BLaER1 (cell line): ENCODE data around the gene FAF1.

Experiments
- H3K27ac ChIP-seq: shearing (Covaris generic); formaldehyde crosslinking; 2 replicates; pipeline ENCODE4 v1.8.1; 2022
- H3K27me3 ChIP-seq: shearing (Covaris generic); formaldehyde crosslinking; 2 replicates; pipeline ENCODE4 v1.8.1; 2022
- H3K36me3 ChIP-seq: shearing (Covaris generic); formaldehyde crosslinking; 2 replicates; pipeline ENCODE4 v1.8.1; 2022
- H3K4me1 ChIP-seq: shearing (Covaris generic); formaldehyde crosslinking; 2 replicates; pipeline ENCODE4 v1.8.1; 2022
- H3K4me2 ChIP-seq: shearing (Covaris generic); formaldehyde crosslinking; 2 replicates; pipeline ENCODE4 v1.8.1; 2022
- H3K4me3 ChIP-seq: shearing (Covaris generic); formaldehyde crosslinking; 2 replicates; pipeline ENCODE4 v1.8.1; 2022
- H3K9ac ChIP-seq: shearing (Covaris generic); formaldehyde crosslinking; 2 replicates; pipeline ENCODE4 v1.8.1; 2022
- H3K9me3 ChIP-seq: shearing (Covaris generic); formaldehyde crosslinking; 2 replicates; pipeline ENCODE4 v1.8.1; 2022
- H4K20me1 ChIP-seq: shearing (Covaris generic); formaldehyde crosslinking; 2 replicates; pipeline ENCODE4 v1.8.1; 2022
- Cebpa-rat ChIP-seq: shearing (Covaris generic); IDR thresholded peaks from 2 replicates; pipeline ENCODE4 v1.8.1; 2022

FAF1 gene

GRCh38 chr1:50972766-50973165, 12.7 kb upstream of the FAF1 start:
- Histone ChIP-seq H3K27ac (no peak overlapping the region), H3K4me2 (no peak overlapping the region), H3K9ac (no peak overlapping the region), H4K20me1 (peaks cover 89% of the 10 kb centered on the region), H3K4me3 (no peak overlapping the region), H3K9me3 (no peaks in the 10 kb centered on the region), H3K36me3 (no peaks in the 10 kb centered on the region), H3K4me1 (peaks cover 30% of the 10 kb centered on the region), H3K27me3 (peaks cover 88% of the 10 kb centered on the region)
- no peak for TF ChIP-seq Cebpa-rat

DNA sequence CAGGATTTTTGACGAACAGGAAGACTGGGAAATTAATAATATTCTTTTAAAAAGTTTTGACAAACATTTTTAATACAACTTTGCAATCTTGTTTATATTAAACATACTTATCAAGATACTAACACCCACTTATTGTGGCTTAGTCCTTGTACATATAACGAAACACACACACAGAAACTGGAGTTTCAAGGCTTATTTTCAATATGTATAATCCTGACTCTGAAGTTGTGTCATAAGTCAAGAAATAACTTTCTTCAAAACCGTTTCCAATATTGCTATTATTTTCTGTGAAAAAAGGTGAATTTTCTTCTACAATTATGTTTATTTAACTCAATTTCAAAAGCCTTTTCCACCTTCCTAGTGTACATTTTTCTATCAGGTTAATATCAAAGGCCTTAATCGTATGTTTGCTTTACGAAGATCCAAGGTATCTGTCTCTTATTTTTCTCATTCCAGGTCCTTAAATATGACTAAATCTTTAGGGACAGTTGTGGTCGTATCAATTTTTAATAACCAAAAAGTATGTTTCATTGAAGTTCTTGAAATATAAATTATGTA, 11.8 kb upstream of the FAF1 start:
- Histone ChIP-seq H3K9ac (no peak overlapping the region), H3K4me3 (no peak overlapping the region)

DNA sequence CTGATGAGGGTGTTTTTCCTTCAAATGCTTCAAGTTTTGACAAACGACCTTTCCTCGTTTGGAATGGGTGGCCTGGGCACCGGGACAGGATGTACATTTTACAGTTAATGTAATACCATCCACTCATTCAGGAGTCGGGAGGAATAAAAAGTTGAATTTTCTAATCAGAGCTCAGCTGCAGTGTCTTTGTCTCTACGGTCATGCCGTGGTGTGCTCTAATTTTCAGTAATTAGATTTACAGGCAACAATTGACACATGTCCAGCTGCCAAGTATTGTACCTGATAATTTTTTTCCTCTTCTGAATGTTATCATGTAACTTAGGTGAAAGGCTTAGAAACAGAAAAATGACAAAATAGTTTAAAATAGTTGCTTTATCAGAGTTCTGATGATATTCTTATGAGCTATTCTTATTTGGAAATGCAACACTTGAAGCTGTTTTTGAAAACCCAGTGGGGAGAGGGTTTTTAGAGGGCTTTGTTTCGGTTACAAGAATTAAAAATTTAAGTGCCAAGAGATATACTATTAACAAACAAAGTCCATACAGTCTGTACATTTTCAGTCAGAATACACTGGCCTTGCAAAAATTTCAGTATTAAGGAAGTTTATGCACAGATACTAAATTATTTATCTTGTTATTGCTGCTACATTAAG, 11.0 kb upstream of the FAF1 start:
- Histone ChIP-seq H3K27ac (no peak overlapping the region), H3K9ac (no peak overlapping the region), H3K4me1 (peaks cover 25% of the 10 kb centered on the region), H3K9me3 (no peaks in the 10 kb centered on the region), H3K36me3 (no peaks in the 10 kb centered on the region), H3K4me2 (peak overlapping the region; percentile 87; the same call in 1 of the 2 replicates), H4K20me1 (peaks cover 72% of the 10 kb centered on the region), H3K27me3 (peaks cover 71% of the 10 kb centered on the region), H3K4me3 (no peak overlapping the region)
- TF ChIP-seq Cebpa-rat: no peak

More for the DNA sequence above, 11.8 kb upstream of the FAF1 start:
- Histone ChIP-seq H3K27ac (no peak overlapping the region), H3K27me3 (peaks cover 79% of the 10 kb centered on the region), H3K4me2 (no peak overlapping the region), H3K36me3 (no peaks in the 10 kb centered on the region), H3K4me1 (peaks cover 26% of the 10 kb centered on the region), H3K9me3 (no peaks in the 10 kb centered on the region), H4K20me1 (peaks cover 79% of the 10 kb centered on the region)
- TF ChIP-seq Cebpa-rat: no peak

DNA sequence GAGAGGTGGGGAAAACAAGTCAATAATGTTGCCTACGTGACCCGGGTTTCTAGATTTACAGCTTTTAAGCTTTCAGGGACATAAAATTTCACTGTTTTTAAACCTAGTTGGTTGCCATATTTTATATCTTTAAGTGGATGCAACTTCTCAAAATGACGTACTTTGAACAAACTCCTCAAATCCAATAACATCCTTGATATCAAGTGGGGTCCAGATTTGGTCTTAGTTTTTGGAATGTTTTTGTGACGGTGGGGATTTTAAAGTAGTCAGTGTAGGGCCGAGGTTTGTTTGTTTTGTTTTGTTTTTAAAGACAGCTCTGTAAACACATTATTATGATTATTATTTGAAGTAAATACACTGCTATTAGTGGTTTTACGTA, 10.4 kb upstream of the FAF1 start:
- H3K4me3 ChIP-seq: peak overlapping the region; percentile 72

DNA sequence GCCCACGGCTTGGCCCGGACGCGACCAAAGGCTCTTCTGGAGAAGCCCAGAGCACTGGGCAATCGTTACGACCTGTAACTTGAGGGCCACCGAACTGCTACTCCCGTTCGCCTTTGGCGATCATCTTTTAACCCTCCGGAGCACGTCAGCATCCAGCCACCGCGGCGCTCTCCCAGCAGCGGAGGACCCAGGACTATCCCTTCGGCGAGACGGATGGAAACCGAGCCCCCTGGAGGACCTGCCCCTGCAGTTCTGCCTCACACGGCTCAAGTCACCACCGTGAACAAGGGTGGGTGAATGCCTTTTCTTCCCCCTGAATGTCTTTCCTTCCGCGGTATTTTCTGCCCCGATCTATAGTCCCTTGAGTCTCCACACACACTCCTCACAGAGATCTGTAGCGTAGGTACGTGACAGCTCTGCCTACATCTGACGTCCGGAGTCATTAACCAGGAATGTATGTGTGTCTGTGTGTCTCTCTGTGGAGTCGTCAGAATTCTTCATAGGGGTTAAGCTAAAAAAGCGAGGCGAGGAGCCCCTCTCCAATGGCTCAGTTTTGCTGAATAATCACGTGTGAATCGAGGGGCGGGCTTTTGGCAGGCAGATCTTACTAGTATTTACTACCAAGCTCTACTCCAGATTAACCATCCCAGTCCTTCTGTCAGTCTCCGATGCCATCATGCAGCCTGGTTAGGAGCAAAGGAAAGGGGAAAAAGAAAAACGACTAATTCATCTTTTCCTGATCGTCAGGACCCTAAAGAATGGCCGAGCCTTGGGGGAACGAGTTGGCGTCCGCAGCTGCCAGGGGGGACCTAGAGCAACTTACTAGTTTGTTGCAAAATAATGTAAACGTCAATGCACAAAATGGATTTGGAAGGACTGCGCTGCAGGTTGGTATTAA, 9.8 kb upstream of the FAF1 start, which contains the start of gene CDKN2C:
CDKN2C (plus strand) TSS at position 635 of the 898 bp plus-strand sequence; CDS start at position 759, 124 bp downstream.
- Histone ChIP-seq H4K20me1 (peaks cover 61% of the 10 kb centered on the region), H3K36me3 (no peaks in the 10 kb centered on the region), H3K4me2 (peak within 1 kb of the TSS; percentile 87), H3K4me1 (peaks cover 25% of the 10 kb centered on the region), H3K27me3 (peaks cover 65% of the 10 kb centered on the region), H3K9ac (peak within 1 kb of the TSS; percentile 81), H3K27ac (peak within 1 kb of the TSS; percentile 16; the same call in 1 of the 2 replicates), H3K9me3 (no peaks in the 10 kb centered on the region), H3K4me3 (peak within 1 kb of the TSS; percentile 72)
- TF ChIP-seq Cebpa-rat: no peak

More for the DNA sequence above, 10.4 kb upstream of the FAF1 start:
- Histone ChIP-seq H4K20me1 (peaks cover 66% of the 10 kb centered on the region), H3K4me1 (peaks cover 25% of the 10 kb centered on the region), H3K36me3 (no peaks in the 10 kb centered on the region), H3K9me3 (no peaks in the 10 kb centered on the region), H3K27ac (no peak overlapping the region), H3K4me2 (peak overlapping the region; percentile 87), H3K27me3 (peaks cover 66% of the 10 kb centered on the region), H3K9ac (no peak overlapping the region)
- TF ChIP-seq Cebpa-rat: no peak

DNA sequence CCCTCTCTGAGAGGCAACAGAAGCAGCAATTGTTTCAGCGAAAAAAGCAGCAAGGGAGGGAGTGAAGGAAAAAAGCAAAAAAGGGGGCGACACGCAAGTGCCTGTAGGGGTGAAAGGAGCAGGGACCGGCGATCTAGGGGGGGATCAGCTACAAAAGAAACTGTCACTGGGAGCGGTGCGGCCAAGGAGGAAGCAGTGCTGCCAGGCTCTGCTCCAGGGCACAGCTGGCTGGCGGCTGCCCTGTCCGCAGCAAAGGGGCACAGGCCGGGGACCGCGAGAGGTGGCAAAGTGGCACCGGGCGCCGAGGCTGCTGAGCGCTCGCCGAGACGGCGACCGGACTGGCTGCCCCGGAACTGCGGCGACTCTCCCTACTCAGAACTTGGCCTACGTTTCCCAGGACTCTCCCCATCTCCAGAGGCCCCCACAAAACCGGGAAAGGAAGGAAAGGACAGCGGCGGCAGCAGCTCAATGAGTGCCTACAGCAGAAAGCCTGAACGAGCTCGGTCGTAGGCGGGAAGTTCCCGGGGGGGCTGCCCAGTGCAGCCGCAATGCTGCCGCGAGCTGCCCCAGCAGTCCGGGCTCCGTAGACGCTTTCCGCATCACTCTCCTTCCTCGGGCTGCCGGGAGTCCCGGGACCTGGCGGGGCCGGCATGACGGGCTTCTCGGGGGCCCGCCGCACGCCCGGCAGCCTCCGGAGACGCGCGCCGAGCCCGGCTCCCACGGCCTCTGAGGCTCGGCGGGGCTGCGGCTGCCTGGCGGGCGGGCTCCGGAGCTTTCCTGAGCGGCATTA, 8.9 kb upstream of the FAF1 start:
- H3K9ac ChIP-seq: peak overlapping the region; percentile 81
- TF ChIP-seq Cebpa-rat: no peak
- H3K27ac ChIP-seq: peak overlapping the region; percentile 16; the same call in 1 of the 2 replicates
- no peaks in the 10 kb centered on the region for H3K36me3 ChIP-seq
- H3K4me1 ChIP-seq: peaks cover 25% of the 10 kb centered on the region
- H3K9me3 ChIP-seq: no peaks in the 10 kb centered on the region
- peak overlapping the region; percentile 87 for H3K4me2 ChIP-seq
- H3K27me3 ChIP-seq: peaks cover 56% of the 10 kb centered on the region
- H4K20me1 ChIP-seq: peaks cover 53% of the 10 kb centered on the region
- peak overlapping the region; percentile 72 for H3K4me3 ChIP-seq

DNA sequence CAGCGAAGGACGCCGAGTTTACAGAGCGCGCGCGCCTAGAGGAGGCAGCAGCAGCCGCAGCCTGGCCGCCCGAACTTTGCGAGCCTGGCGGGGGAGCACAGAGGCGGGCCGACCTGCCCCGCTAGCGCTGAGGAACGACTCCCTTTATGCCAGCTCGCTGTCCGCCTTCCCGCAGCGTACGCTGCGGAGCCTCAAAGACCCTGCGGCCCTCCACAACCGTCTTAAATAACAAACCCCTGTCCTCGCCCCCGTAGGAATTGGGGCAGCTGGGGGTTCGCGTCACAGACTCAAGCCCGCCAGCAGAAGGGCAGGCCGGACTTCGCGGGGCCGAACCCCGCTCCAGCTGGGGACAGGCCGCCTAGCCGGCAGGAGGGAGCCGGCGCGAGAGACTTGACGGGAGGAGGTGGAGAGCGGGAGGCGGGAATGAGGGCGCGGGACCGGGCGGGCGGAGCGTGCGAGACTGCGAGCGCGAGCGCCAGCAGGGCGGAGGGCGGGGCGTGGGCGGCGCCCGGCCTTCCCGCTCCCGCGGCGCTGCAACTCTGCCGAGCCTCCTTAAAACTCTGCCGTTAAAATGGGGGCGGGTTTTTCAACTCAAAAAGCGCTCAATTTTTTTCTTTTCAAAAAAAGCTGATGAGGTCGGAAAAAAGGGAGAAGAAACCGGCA, 8.2 kb upstream of the FAF1 start:
- H3K4me3 ChIP-seq: peak overlapping the region; percentile 72
- H4K20me1 ChIP-seq: peaks cover 45% of the 10 kb centered on the region
- H3K27ac ChIP-seq: peak overlapping the region; percentile 67

GRCh38 chr1:50967416-50968157, 7.5 kb upstream of the FAF1 start:
- H4K20me1 ChIP-seq: peaks cover 38% of the 10 kb centered on the region
- TF ChIP-seq Cebpa-rat: no peak
- peak overlapping the region; percentile 72 for H3K4me3 ChIP-seq
- no peaks in the 10 kb centered on the region for H3K9me3 ChIP-seq
- H3K27me3 ChIP-seq: peaks cover 42% of the 10 kb centered on the region
- H3K4me2 ChIP-seq: peak overlapping the region; percentile 87
- H3K36me3 ChIP-seq: no peaks in the 10 kb centered on the region
- H3K9ac ChIP-seq: peak overlapping the region; percentile 81; the same call in 1 of the 2 replicates
- H3K27ac ChIP-seq: peak overlapping the region; percentile 67; the same call in 1 of the 2 replicates
- H3K4me1 ChIP-seq: peaks cover 25% of the 10 kb centered on the region

More for the DNA sequence above, 8.2 kb upstream of the FAF1 start:
- no peak for TF ChIP-seq Cebpa-rat
- no peaks in the 10 kb centered on the region for H3K9me3 ChIP-seq
- H3K4me1 ChIP-seq: peaks cover 25% of the 10 kb centered on the region
- peak overlapping the region; percentile 87 for H3K4me2 ChIP-seq
- peaks cover 49% of the 10 kb centered on the region for H3K27me3 ChIP-seq
- no peaks in the 10 kb centered on the region for H3K36me3 ChIP-seq
- peak overlapping the region; percentile 81 for H3K9ac ChIP-seq
